Keratinocyte (primary cell): ENCODE measurements around the gene CHPF.

Source experiments
- EZH2 ChIP-seq: IDR thresholded peaks from one replicate; pipeline ENCODE4 v1.6.1; 2012; ENCODE audit warnings: inconsistent platforms, mild to moderate bottlenecking, low read length, moderate library complexity
- TF ChIP-seq, protein P1 (sequence below), 3 experiments: IDR thresholded peaks in 1 of 3; conservative IDR thresholded peaks in 1 of 3; optimal IDR thresholded peaks in 1 of 3; 2 replicates in 2 of 3; 3 replicates in 1 of 3; pipeline versions ENCODE3 to v1.5.1; 2011; ENCODE audit warnings: low read length in 3 of 3, mild to moderate bottlenecking in 3 of 3, moderate library complexity in 2 of 3, control low read depth in 1 of 3, inconsistent platforms in 1 of 3; ENCODE audit not compliant: insufficient read depth in 2 of 3; ENCODE audit errors: extremely low read depth in 1 of 3

DNA sequence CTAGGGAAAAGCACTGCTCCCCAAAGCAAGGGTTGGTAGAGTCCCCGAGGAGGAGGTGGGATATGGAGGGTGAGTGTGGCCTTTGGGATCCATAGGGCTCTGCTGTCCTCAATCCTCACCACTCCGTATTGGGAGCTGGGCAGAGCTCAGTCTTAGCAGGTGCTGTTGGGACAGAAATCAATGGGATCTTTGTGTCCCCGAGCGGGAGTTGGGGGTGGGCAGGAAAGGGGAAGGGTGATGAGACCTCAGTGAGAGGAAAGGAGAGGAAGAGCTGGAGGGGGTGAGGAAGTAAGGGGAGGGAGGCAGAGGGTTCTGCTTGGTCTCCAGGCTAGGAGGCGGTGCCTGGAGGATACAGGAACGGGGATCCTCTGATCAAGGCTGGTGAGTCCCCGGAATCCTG, 26.7 kb downstream of the CHPF start:
- TF ChIP-seq, protein P1, sequence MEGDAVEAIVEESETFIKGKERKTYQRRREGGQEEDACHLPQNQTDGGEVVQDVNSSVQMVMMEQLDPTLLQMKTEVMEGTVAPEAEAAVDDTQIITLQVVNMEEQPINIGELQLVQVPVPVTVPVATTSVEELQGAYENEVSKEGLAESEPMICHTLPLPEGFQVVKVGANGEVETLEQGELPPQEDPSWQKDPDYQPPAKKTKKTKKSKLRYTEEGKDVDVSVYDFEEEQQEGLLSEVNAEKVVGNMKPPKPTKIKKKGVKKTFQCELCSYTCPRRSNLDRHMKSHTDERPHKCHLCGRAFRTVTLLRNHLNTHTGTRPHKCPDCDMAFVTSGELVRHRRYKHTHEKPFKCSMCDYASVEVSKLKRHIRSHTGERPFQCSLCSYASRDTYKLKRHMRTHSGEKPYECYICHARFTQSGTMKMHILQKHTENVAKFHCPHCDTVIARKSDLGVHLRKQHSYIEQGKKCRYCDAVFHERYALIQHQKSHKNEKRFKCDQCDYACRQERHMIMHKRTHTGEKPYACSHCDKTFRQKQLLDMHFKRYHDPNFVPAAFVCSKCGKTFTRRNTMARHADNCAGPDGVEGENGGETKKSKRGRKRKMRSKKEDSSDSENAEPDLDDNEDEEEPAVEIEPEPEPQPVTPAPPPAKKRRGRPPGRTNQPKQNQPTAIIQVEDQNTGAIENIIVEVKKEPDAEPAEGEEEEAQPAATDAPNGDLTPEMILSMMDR (optimal IDR thresholded peaks at IDR 0.05 in 1 of 3, IDR thresholded peaks at IDR 0.05 in 1 of 3, conservative IDR thresholded peaks at IDR 0.05 in 1 of 3; ENCODE audit: extremely low read depth in 1 of 3, insufficient read depth in 2 of 3, low read length in 3 of 3) = no peak
- TF ChIP-seq EZH2 = no peak
